Small intestine (tissue), 7 donors: Measurements from ENCODE around the gene FAM193B. TPM values are rescaled to one million over a fixed set of nuclear protein-coding genes. Genes with fewer than 3 reads are reported as not detected.
"Not testable (repeated sequence)": the region's sequence is repeated elsewhere in the genome, so short reads cannot be mapped to it uniquely, and the experiment has no call there.

Source experiments
- DNase-seq, 2 donors: peaks; one replicate each; pipeline versions ENCODE4 v3.0.0 to v3.0.0-alpha.2; 2013
- FAIRE-seq: peaks from 2 replicates; lab custom pipeline; 2012; peaks lifted over from hg19 to GRCh38; lab: Jason Lieb, UNC
- H3K27ac ChIP-seq, 3 donors: one replicate each; pipeline ENCODE4 v1.5.1; 2013; ENCODE audit warnings: low read length in 2 of 3, mild to moderate bottlenecking in 2 of 3, control low read depth in 1 of 3, inconsistent platforms in 1 of 3, low read depth in 1 of 3, moderate library complexity in 1 of 3
- H3K27me3 ChIP-seq, 3 donors: one replicate each; pipeline ENCODE4 v1.6.1; 2013; ENCODE audit warnings: low read length in 3 of 3, inconsistent platforms in 1 of 3; ENCODE audit not compliant: control insufficient read depth in 3 of 3, insufficient read depth in 3 of 3
- H3K36me3 ChIP-seq, 3 donors: one replicate each; pipeline ENCODE4 v1.6.1; 2013; ENCODE audit warnings: low read length in 3 of 3, inconsistent platforms in 1 of 3, low read depth in 1 of 3, mild to moderate bottlenecking in 1 of 3, moderate library complexity in 1 of 3; ENCODE audit not compliant: control insufficient read depth in 3 of 3, insufficient read depth in 2 of 3
- H3K4me1 ChIP-seq, 3 donors: one replicate each; pipeline ENCODE4 v1.6.1; 2013; ENCODE audit warnings: low read length in 2 of 3, inconsistent platforms in 1 of 3, low read depth in 1 of 3, mild to moderate bottlenecking in 1 of 3, moderate library complexity in 1 of 3; ENCODE audit not compliant: control insufficient read depth in 3 of 3, insufficient read depth in 2 of 3
- H3K4me3 ChIP-seq, 3 donors: one replicate each; pipeline ENCODE4 v1.5.1; 2013; ENCODE audit warnings: low read length in 3 of 3, control low read depth in 1 of 3, inconsistent platforms in 1 of 3, low read depth in 1 of 3, mild to moderate bottlenecking in 1 of 3, moderate library complexity in 1 of 3
- H3K9me3 ChIP-seq, 2 donors: one replicate each; pipeline ENCODE4 v1.6.1; 2013; ENCODE audit warnings: low read depth in 1 of 2, low read length in 1 of 2; ENCODE audit not compliant: control insufficient read depth in 2 of 2, insufficient read depth in 1 of 2
- WGBS, 3 donors: extraction: QIAGEN DNeasy Blood & Tissue Kit; methylation state at CpG; one replicate each; pipeline ENCODE4 v1.1.7; 2013; 5-methylcytosine and 5-hydroxymethylcytosine counted together
- polyA plus RNA-seq, 4 donors: library from polyadenylated mRNA; stranded (reverse) in 3 of 4; unstranded in 1 of 4; fragments of 200-250 nt in 3 of 4; fragments of 120-200 nt in 1 of 4; gene quantifications; one replicate each; pipeline versions ENCODE4 v1.2.1 to v1.2.3, GENCODE V29; 2013
- donor health status: healthy with polysubstance abuse.
- donor health status: control.
- donor health status: control.
- donor health status: Bipolar disorder and iron deficiency.
- donor health status: healthy.

FAM193B gene
- polyA plus RNA-seq, 4 donors = 68.7 to 336 (median 155) TPM

GRCh38 chr5:177539411-177539810, 15.0 kb downstream of the FAM193B start:
- H3K36me3 ChIP-seq = peaks cover 13 to 39% (median 20%) of the 10 kb centered on the region in 3 donors
- no peaks in the 10 kb centered on the region for H3K27me3 ChIP-seq
- no peak overlapping the region for H3K27ac ChIP-seq
- DNase-seq = no peak
- no peaks in the 10 kb centered on the region for H3K4me1 ChIP-seq
- FAIRE-seq = no peak
- H3K9me3 ChIP-seq = no peaks in the 10 kb centered on the region
- no peak overlapping the region for H3K4me3 ChIP-seq
- WGBS, 3 donors = 89 to 96% (median 92%) methylated on average over 2 of the region's 2 CpGs

- 92 to 95% (median 92%) methylated on average over 10 of the region's 10 CpGs for WGBS, 3 donors
- DNase-seq (no peak), FAIRE-seq (no peak)
- no peak overlapping the region for H3K4me3 ChIP-seq
- no peaks in the 10 kb centered on the region for H3K27me3 ChIP-seq
- no peaks in the 10 kb centered on the region for H3K4me1 ChIP-seq
- no peak overlapping the region for H3K27ac ChIP-seq
- no peaks in the 10 kb centered on the region for H3K9me3 ChIP-seq
- peaks cover 13 to 41% (median 21%) of the 10 kb centered on the region in 3 donors for H3K36me3 ChIP-seq
Observed at GRCh38 chr5:177538876-177539275, 15.5 kb downstream of the FAM193B start.

GRCh38 chr5:177537389-177538361, 16.7 kb downstream of the FAM193B start:
- Histone ChIP-seq H3K27ac (peak overlapping the region in 1 of 3 donors; percentile 53), H3K4me3 (no peak overlapping the region), H3K27me3 (no peaks in the 10 kb centered on the region), H3K4me1 (no peaks in the 10 kb centered on the region), H3K9me3 (no peaks in the 10 kb centered on the region), H3K36me3 (peaks cover 13 to 50% (median 22%) of the 10 kb centered on the region in 3 donors)
- 61 to 74% (median 67%) methylated on average over 15 of the region's 15 CpGs for WGBS, 3 donors
- peak in 1 of 2 donors; percentile 24 for DNase-seq
- no peak for FAIRE-seq

GRCh38 chr5:177536386-177536785, 18.0 kb downstream of the FAM193B start:
- FAIRE-seq (no peak), DNase-seq (no peak)
- Histone ChIP-seq H3K9me3 (no peaks in the 10 kb centered on the region), H3K4me3 (no peak overlapping the region), H3K4me1 (no peaks in the 10 kb centered on the region), H3K36me3 (peaks cover 13 to 62% (median 21%) of the 10 kb centered on the region in 3 donors), H3K27ac (no peak overlapping the region), H3K27me3 (no peaks in the 10 kb centered on the region)
- WGBS, 3 donors = 94 to 97% (median 94%) methylated on average over 10 of the region's 10 CpGs

GRCh38 chr5:177535125-177535524, 19.2 kb downstream of the FAM193B start:
- no peak overlapping the region for H3K4me3 ChIP-seq
- no peak for FAIRE-seq
- 92 to 97% (median 94%) methylated on average over 7 of the region's 7 CpGs for WGBS, 3 donors
- H3K36me3 ChIP-seq = peaks cover 16 to 71% (median 23%) of the 10 kb centered on the region in 3 donors
- no peaks in the 10 kb centered on the region for H3K4me1 ChIP-seq
- no peaks in the 10 kb centered on the region for H3K27me3 ChIP-seq
- H3K9me3 ChIP-seq = no peaks in the 10 kb centered on the region
- DNase-seq = no peak
- H3K27ac ChIP-seq = no peak overlapping the region

- not testable (repeated sequence) for FAIRE-seq, H3K4me3 ChIP-seq, H3K4me1 ChIP-seq, H3K9me3 ChIP-seq, H3K27ac ChIP-seq, DNase-seq, H3K27me3 ChIP-seq
- 95 to 97% (median 96%) methylated on average over 7 of the region's 7 CpGs for WGBS, 3 donors
- peaks cover 16 to 78% (median 26%) of the 10 kb centered on the region in 3 donors for H3K36me3 ChIP-seq
Observed at GRCh38 chr5:177534433-177534832, 19.9 kb downstream of the FAM193B start.

- no peak overlapping the region for H3K4me3 ChIP-seq
- no peaks in the 10 kb centered on the region for H3K27me3 ChIP-seq
- WGBS, 3 donors = 87 to 91% (median 90%) methylated on average over 27 of the region's 27 CpGs
- H3K36me3 ChIP-seq = peaks cover 4 to 84% (median 24%) of the 10 kb centered on the region in 3 donors
- no peaks in the 10 kb centered on the region for H3K9me3 ChIP-seq
- DNase-seq = no peak
- no peak overlapping the region for H3K27ac ChIP-seq
- H3K4me1 ChIP-seq = no peaks in the 10 kb centered on the region
- FAIRE-seq = no peak
Observed at GRCh38 chr5:177531209-177531940, 23.0 kb downstream of the FAM193B start.

GRCh38 chr5:177530638-177531037, 23.7 kb downstream of the FAM193B start:
- Histone ChIP-seq H3K27me3 (no peaks in the 10 kb centered on the region), H3K27ac (no peak overlapping the region), H3K4me1 (no peaks in the 10 kb centered on the region), H3K4me3 (no peak overlapping the region), H3K9me3 (no peaks in the 10 kb centered on the region), H3K36me3 (peaks cover 6 to 86% (median 22%) of the 10 kb centered on the region in 3 donors)
- no peak for FAIRE-seq
- WGBS, 3 donors = 81 to 96% (median 95%) methylated on average over 3 of the region's 3 CpGs
- no peak for DNase-seq
